ENCODE measurements around the gene APOL4.
"Not testable (repeated sequence)": the region's sequence is repeated elsewhere in the genome, so short reads cannot be mapped to it uniquely, and the experiment has no call there.

Gene APOL4, protein sequence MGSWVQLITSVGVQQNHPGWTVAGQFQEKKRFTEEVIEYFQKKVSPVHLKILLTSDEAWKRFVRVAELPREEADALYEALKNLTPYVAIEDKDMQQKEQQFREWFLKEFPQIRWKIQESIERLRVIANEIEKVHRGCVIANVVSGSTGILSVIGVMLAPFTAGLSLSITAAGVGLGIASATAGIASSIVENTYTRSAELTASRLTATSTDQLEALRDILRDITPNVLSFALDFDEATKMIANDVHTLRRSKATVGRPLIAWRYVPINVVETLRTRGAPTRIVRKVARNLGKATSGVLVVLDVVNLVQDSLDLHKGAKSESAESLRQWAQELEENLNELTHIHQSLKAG

DNA sequence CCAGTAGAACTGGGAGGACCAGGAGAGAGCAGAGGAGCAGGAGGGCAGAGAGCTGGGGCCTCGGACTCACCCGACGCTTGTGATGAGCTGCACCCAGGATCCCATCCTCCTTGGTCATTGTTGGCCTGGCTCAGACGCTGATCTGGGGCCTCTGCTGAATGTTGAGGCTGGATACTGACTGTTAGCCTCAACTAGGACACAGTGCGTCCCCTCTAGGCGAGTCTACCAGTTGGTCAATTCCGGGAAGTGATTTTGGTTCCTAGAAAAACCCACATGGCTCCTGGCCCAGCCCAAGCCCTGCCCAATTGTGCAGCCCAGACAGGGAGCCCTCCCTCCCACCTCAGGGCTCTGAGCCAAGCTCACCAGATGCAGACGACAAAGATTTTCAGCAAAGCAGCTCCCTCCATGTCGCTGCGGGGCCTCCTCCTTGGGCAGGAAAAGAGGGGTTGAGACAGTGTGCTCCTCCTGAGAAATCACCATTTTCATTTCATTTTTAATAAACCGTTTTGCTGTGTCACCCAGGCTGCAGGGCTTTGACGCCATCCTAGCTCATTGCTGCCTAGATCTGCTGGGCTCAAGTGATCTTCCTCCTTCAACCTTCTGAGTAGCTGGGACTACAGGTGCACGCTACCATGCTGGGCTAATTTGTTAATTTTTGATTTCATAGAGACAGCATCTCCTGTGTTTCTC, at the start of gene APOL4:
Gene APOL4 (minus strand): TSS at position 180 of the 690 bp plus-strand sequence. CDS start 75 bp downstream, at position 105.
- no peak for DNase-seq (ENCODE audit: low spot score)

DNA sequence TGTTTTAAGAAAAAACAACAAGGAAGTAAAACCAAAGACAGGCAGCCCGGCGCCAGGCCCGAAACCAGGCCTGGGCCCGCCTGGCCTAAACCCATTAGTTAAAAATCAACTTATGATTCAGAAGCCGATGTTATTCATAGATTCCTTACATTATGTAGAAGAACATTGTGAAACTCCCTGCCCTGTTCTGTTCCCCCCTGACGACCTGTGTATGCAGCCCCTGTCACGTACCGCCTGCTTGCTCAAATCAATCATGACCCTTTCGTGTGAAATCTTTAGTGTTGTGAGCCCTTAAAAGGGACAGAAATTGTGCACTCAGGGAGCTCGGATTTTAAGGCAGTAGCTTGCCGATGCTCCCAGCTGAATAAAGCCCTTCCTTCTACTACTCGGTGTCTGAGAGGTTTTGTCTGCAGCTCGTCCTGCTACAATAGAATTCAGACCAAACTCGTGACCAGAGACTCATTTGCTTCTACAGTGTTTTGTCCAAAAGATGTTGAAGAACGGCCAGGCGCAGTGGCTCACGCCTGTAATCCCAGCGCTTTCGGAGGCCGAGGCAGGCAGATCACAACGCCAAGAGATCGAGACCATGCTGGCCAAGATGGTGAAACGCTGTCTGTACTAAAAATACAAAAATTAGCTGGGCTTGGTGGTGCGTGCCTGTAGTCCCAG, 48.8 kb upstream of the APOL4 start:
- not testable (repeated sequence) for DNase-seq (ENCODE audit: low spot score)

DNA sequence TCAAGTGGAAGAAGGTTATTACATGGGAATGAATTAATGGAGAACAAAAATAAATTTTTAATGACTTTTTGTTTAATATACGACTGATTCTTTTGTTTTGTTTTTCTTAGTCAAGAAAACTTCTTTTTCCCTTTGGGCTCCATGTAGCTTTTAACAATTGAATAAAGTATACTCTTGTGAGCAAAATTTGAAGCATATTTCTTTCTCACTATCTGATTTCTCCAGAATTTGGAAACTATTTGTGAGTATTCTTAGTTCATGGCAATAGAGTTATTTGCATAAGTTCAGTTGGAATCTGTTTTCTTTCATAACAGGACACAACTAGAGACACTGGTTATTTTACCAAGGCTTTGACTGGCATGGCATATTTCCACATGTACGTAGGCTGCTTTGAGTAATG, 47.6 kb upstream of the APOL4 start:
- no peak for DNase-seq (ENCODE audit: low spot score)

DNA sequence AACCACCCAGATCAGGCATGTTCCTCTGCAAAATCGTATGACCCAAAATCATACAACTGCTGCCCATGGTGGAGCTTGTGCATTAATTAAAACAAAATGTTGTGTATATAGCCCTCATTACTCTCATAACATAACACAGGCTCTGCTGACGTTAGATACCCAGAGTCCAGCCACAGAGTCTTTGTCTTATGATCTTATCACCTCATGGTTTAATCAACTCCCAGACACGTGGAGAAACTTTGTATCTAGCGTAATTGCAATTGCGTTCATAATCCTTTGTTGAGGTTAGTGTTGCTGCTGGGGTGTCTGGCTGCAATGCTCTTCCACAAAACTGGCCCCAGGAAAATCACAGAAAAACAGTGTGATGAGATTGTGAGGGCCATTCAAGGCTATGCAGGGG, 46.3 kb upstream of the APOL4 start:
- no peak for DNase-seq (ENCODE audit: low spot score)

DNA sequence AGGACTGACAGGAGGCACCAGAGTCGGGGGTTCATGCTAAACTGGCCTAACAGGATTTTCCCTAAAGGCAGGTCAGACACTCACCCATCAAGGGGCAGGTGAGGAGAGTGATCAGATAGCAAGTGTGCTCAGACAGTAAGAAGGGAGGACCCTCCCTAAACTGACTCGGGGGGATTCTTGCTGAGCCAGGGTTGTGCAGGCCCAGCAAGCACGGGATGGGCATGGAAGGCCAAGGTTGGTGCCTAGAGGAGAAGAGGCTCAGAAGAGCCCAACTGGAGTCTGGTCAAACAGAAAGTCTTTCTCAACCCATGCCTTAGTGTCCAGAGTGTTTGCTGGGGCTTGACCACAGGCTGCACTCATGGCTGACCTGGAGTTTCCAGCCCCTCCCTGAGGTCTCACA, 45.1 kb upstream of the APOL4 start:
- no peak for DNase-seq (ENCODE audit: low spot score)

DNA sequence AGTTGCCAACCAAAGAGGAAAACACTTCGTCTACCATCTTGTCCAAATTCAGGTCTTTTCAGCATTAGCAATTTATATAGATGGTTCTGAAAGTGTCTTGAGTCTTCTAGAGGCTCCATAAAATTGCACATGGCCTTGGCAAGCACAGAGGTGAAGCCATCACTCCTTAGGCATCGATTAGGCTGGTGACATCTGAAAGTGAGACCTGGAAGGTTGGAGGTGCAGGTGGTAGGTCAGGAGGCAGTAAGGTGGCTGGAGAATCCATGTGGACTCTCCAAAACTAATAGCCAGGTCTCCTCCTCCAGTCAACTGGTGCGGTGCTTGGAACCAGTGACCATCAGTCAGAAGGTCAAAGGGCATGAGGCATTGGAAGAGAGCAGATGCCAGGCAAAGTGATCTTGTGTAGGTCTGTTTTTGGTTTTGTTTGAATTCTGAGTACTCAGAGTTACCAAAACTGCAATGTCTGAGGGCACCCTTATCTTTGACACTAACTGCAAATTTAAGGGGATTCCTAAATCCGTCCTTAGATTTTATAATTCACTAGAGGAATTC, 44.3 kb upstream of the APOL4 start:
- DNase-seq (ENCODE audit: low spot score) = no peak

DNA sequence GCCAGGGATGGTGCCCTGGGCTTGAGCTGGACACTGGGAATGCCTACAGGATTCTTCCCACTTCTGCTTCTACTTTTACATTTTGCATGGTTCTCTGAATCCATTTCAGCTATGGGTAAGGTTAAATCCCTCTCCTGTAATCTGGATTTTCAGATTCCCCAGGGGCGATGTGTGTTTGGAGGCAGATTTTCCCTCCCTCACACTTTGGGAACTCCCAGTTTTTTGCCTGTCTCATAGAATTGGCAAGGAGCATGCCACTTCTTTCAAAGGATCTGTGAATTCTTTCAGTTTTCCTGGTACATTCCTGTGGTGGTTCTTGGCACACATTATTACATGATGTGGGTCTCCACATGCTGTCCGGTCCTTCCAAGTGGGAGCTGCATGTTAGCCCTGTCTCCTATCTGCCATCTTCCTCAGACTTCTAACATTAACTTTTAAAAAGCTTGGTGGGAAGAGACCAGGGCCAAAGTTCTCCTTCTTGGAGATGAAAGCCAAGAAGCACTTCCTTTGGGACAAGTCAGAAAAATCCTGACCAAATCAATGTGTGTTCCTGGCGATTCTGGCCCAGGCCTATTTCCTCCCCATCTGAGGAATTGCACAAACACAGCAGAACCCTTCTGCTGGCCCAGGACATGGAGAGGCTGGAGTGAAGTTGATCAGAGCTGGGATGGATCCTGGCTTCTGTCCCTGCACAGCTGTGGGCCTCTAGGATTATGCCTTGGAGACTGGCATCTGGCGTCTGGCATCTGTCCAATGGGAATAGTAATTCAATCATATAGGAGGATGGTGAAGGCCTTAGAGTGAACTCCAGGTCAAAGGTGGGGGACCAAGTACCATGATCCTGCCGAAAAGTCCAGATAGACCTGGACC, 43.1 kb upstream of the APOL4 start:
- no peak for DNase-seq (ENCODE audit: low spot score)

DNA sequence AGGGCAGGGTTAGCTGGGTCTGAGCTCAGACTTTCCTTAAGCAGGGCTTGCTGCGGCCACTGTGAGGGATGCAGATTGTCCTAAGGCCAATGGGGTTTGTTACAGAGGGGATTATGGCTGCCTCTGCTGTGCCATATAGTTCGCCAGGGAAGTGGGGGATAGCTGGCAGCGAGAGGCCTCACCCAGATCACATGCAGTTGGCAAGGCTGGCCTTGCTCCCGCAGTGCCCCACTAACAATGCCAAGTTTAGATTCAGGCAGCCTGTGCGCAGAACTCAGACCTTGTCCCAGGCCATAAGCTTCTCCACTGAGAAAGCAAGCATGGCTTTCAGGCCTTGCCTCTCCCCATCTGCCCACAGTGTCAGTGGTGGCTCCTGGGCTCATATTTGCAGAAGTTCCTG, 42.4 kb upstream of the APOL4 start:
- no peak for DNase-seq (ENCODE audit: low spot score)

DNA sequence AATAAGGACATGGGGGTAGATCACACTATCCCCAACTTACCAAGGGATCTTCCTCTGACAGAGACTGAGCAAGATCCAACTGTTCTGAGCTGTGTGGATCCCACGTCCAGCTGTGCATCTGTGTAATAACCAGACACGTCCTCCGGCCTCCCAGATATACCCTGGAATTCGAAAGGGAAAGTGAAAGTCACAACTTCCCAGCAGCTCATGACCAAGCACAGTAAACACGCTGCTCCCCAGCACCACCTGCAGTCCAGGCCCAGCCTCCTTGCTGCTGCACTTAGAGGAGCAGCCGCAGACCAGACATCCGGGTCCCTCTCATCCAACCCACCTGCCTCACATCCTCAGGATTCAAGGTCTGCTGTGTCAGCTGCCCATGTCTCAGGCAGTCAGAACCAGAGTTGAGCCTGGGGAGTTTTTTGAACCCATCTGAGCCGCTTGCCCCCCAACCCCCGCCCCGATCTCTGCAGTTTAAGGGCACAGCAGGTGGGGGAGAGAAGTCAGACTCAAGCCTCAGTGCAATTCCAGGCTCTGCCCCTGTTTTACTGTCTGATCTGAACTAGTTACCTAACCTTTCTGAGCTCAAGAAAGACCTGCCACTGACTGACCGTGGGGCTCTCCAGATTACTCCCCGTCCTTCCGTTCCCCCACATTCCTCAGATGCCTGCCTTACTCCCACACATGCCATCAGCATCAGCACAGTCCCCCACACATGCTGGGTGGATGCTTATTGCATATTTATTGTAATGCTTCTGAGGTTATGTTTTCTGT, 38.0 kb upstream of the APOL4 start, which contains the start of gene APOL2:
Gene APOL2 (minus strand): TSS at position 127 of the 771 bp plus-strand sequence. CDS start 6,365 bp downstream, outside the sequence.
- peak; percentile 91 for DNase-seq (ENCODE audit: low spot score)

DNA sequence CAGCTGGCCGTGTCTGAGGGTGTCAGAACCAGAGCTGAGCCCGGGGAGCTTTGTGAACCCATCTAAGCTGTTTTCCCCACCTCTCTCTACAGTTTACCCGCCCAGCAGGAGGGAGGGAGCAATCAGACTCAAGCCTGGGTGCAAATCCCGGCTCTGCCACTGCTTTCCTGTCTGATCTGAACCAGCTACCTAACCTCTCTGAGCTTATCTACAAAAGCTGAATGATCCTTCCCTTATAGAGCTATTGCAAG, 37.5 kb upstream of the APOL4 start:
- no peak for DNase-seq (ENCODE audit: low spot score)

DNA sequence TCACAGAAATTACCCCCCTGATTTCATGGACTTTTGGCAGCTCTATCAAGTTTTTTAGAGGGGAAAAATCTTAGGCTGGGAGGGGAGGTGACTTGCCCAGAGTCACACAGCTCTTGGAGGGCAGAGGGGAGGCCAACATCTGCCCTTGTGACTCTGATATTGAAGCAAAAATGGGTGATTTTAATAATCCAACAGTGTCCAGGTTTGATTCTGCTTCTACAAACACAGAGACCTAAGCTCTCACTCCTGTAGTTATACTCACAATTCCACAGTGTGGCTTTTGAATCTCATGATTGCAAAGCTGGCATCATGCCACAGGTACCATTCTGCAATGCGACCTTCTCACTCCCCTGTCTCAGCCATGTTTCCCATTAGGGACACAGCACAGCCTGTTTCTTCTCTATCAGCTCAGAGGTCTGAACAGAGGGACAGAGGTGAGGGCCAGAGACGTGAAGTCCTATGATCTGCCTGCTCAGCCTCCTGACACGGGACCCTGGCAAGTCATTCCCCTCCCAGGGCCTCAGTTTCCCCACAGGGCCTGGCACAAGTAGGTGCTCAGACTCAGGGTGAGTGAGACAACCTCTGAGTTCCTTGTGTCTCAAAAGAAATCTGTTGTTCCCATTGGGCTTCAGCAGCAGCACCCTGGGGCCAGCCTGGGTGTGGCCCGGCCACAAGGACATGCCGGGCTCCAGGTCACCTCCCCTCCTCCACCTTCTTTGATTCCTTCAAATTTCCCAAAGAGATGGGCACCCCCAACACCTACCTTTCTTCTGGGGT, 37.0 kb upstream of the APOL4 start:
- no peak for DNase-seq (ENCODE audit: low spot score)

DNA sequence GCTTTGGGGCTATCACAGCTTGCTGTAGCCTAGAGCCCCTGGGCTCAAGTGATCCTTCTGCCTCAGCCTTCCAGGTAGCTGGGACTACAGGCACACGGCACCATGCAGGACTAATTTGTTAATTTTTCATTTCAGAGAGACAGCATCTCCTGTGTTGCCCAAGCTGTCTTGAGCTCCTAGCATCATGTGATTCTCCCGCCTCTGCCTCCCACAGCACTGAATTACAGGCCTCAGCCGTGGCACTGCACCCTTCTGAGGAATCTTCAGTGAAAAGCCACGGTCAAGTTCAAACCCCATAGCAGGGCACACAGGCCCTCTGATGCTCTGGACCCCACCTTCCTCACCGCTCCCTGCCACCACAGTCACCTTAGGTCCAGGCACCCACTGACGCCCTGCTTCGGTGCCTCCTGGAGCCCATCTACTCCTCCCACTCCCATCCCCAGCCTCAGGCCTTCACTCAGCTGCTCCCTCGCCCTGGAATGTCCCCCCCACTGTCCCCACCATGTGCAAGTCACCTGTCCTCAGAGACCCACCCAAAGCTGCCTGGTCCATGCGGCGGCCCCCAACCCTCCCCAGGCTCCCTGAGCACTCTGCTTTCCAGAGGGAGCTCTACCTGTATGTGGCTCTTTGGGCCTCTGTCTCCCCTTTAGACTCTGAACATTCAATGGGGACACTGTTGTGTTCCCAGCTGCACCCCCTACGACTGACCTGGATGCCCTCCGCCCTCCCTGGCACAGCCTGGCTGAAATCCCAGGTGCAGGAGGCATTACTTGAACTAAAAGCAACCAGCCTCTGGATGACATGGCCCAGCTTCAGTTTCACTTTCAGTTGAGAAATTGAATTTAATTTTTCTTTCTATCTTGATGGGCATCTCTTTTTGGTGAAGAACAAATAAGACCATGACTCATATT, 36.1 kb upstream of the APOL4 start:
- no peak for DNase-seq (ENCODE audit: low spot score)

DNA sequence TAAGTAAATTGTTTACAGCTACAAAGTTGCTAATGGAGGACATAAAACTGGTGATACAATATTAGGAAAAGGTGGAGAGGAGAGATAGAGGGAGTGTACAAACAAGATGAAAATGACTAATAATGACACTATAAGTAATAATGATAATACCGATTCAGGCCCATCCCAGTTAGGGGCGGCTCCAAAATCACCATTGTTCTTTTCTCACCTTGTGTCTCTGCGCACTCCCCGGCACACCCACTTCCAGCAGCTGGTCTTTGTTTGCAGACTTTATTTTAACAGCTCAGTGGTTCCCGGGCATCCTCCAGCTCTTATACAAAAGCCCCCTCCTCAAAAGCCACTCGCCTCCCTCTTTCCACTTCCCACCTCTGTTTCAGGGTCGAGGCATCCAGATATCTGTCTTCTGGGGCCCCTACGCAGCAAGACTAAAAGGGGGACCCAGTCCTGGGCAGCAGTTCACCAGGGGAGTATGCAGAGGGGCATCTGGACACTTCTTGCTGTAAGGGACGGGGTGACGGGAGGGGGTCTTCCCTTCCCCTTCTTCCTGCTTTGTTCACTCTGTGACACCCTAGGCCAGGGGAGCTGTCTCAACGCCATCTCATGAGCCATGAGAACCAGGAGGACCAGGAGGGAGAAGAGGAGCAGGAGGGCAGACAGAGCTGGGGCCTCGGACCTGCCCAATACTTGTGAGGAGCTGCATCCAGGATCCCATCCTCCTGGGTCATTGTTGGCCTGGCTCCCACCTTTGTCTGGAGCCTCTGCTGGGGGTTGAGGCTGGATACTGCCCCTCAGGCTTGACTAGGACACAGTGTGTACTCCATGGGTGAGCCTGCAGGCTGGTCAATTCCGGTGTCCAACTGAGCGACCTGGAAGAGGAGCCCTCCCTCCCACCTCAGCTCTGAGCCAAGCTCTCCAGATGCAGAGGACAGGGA, 35.0 kb upstream of the APOL4 start:
- no peak for DNase-seq (ENCODE audit: low spot score)

DNA sequence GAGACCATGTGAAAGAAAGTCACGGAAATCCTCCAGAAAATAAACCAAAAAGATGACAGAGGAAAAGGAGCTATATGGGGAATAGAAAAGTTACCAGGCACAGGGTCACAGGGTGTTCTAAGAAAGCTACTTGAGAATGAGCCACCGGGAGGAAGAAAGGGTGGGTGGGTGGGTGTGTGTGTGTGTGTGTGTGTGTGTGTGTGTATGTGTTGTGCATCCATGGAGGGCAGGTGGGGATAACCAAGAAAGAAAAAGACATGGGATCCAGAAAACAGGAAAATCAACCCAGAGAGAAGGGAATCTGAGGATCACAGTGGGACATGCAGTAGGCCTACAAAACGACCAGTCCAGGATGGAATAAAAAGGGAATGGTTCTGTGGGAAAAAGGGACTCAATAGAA, 34.0 kb upstream of the APOL4 start:
- no peak for DNase-seq (ENCODE audit: low spot score)

DNA sequence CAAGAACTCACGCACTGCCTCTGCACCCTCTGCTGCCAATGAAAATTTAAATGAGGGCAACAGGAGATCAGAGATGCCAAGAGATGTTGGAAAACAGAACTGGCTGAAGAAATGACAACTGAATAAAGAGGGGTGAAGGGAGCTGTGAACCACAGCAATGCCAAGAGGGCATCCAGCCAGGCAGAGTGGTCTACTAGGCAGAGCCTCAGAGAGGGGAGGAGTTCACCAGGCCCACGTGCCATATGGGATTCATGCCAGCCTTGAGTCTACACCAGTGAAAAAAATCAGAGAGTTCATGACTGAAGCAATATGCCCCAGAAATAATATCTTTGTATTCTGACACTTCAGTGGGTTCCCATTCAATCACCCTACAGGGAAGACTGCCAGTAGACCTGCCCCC, 33.3 kb upstream of the APOL4 start:
- no peak for DNase-seq (ENCODE audit: low spot score)

DNA sequence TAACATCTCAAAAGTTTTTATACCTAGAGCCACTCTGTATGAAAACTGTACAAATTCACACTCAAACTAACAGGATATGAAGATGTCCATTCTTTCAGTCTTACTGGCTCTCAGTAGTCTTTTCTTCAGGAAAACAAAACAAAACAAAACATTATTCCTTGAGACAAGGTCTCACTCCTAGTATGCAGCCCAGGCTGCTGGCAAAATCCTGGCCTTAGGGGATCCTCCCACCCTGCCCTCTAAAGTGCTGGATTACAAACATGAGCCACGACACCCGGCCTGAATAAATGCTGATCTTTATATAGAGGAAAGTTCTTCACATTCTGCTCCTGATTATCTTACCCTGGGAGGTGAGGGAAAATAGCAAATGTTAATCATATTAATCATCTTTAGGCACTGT, 32.6 kb upstream of the APOL4 start:
- no peak for DNase-seq (ENCODE audit: low spot score)

DNA sequence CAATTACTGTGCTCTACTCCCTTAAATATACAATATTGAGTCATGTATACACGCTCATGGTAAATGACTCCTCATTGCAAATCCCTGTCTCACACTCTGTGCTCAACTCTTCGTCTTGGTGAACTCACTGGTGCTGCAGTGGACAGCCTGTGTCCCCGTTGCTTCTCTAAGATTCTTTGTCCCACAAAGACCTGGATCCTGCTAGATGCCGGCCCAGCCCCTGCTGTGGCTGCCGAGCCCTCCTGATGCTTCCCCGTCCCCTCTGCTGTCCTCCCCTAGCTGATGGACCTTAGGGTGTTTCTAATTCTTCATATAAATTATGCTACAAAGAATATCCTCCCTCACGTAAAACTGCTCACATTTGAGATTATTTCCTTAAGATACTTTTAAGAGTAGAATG, 32.2 kb upstream of the APOL4 start:
- no peak for DNase-seq (ENCODE audit: low spot score)

DNA sequence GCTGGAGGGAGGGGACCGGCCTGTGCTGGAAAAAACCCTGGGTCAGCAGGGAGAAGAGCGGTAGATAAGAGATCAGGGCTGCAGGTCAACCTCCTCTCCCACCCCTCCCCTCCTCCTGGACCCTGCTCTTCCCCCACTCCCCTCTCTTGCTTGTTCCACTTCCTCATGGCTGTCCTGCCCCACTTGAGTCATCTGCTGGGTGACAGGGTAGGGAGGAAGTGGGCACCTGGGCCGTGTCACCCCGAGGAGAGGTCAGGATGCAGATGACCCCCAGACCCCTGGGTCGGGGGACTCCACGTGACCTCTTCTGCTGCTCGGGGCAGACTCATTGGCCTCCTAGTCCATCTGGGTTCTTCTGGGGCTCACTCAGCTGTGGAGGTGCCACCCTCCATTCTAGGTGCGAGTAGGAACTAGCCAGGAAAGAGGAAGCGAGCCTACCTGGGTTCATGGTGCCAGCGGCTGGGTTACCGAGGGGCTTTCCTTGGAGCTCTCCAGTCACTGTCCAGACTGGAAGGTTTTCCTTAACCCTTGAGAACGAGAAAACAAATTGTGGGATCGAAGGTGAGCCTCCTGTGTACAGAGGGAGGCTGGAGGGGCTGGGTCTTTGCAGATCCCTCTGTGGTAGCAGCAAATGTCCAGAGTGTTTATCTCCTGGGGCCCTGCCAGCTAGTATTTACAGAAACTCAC, 31.2 kb upstream of the APOL4 start:
- DNase-seq (ENCODE audit: low spot score) = no peak

Measured in HuH-7 (cell line).